Measurements from ENCODE around the gene SPATA2L.
"Not testable (repeated sequence)": the region's sequence is repeated elsewhere in the genome, so short reads cannot be mapped to it uniquely, and the experiment has no call there.

The SPATA2L gene

DNA sequence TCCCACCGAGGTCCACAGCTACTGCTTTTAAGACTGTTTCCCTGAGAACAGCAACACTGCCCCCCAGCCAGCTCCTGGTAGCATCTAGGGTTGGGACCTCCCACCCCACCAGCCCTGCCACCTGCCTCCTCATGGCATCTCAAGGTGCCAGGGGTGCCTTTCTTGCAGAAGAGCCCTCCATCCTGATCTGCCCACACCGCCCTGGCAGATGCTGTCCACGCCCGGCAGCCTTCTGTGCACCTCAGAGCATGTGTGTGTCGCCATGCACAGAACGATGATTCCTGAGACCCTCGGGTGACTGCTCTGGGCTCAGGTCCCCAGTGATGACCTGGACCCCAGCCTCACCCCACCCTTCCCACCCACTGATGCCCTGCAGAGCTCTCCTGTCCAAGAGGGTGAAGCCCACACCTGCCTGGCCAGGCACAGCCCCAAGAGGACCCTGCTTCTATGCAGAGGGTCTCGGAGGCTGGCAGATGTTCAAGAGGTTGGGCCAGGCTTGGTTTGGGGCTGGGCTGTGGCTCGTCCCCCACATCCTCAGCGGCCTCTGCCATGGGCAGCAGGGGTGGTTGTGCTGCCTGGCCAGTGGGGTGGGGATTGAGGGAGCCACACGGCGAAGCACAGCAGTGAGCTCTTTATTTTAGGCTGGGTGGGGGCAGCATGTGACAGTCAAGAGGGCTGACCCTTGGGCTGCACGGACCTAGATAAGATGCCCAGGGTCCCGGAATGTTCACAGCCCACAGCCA, 5.2 kb upstream of the SPATA2L start:
- no peak overlapping the region for H3K4me3 ChIP-seq
- H3K36me3 ChIP-seq (replicated peaks), result no peaks in the 10 kb centered on the region
- in situ Hi-C loops (cut with MboI; ENCODE audit: low sequenced_read_pairs), result no loop called here
- peaks cover 7% of the 10 kb centered on the region; the same call in 1 of the 2 replicates for H3K4me1 ChIP-seq
- DNase-seq (ENCODE audit: low spot score in 2 of 2), result no peak
- no peaks in the 10 kb centered on the region for H3K9me3 ChIP-seq
- H3K27me3 ChIP-seq (ENCODE audit: low read depth), result no peaks in the 10 kb centered on the region

GRCh38 chr16:89705006-89705405, 3.5 kb upstream of the SPATA2L start:
- H3K36me3 ChIP-seq (replicated peaks), result no peaks in the 10 kb centered on the region
- H3K27me3 ChIP-seq (ENCODE audit: low read depth), result no peaks in the 10 kb centered on the region
- no peak overlapping the region for H3K4me3 ChIP-seq
- in situ Hi-C loops (cut with MboI; ENCODE audit: low sequenced_read_pairs), result no loop called here
- no peaks in the 10 kb centered on the region for H3K9me3 ChIP-seq
- H3K4me1 ChIP-seq, result peaks cover 13% of the 10 kb centered on the region
- DNase-seq (ENCODE audit: low spot score in 2 of 2), result no peak

DNA sequence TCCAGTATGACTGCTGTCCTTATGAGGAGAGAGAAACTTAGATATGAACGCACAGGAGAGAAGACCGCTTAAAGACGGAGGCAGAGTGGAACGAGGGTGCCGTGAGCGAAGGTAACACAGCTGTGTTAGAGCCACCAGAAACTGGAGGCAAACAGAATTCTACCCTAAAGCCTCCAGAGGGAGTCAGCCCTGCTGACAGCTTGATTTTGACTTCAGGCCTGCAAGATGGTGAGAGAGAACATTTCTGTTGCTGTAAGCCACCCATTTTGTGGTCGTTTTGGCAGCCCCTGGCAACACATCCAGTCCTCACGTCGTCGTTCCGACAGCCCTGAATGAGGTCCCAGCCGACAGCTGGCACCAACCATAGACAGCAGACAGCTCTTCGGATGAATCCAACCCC, 2.8 kb upstream of the SPATA2L start:
- in situ Hi-C loops (cut with MboI; ENCODE audit: low sequenced_read_pairs), result no loop called here

DNA sequence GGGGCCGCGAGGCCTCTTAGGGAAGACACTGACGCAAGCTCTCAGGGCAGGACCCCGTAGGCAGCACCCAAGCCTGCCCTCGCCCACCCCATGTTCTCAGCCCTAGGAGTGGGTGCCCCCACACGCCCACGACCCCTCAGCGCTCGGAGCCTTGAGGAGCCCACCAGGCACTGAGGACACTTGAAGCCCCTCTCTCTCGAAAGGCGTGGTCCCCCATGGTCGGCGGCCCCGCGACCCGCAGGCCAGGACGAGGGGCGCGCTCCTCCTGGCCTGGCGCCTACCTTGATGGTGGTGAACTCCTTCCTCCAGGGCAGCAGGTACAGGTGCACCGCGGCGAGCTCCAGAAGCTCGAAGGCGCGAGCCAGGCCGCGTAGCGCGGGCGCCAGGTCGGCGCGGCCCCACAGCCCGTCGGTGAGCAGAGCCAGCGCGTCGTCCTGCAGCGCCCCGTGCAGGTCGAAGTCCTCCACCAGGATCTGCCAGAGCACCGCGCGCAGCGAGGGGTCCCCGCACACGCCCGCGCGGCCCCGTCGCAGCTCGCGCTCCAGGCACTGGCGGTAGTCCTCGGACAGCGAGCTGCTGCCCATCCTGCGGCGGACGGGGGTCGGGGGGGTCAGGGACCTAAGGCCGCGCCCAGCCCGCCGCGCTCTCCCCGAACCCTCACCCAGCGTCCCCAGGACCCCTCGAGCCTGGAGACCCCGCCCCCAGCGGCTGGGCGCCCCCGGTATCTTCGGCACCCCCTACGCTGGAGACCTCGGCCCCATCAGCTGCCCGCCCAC, 668 bp downstream of the SPATA2L start:
- no peaks in the 10 kb centered on the region for H3K27me3 ChIP-seq (ENCODE audit: low read depth)
- peak overlapping the region; percentile 76 for H3K4me3 ChIP-seq
- H3K4me1 ChIP-seq, result peaks cover 13% of the 10 kb centered on the region
- in situ Hi-C loops (cut with MboI; ENCODE audit: low sequenced_read_pairs), result no loop called here
- peaks cover 17% of the 10 kb centered on the region for H3K36me3 ChIP-seq (replicated peaks)
- peak in 1 of 2 experiments; percentile 68 for DNase-seq (ENCODE audit: low spot score in 2 of 2)
- H3K9me3 ChIP-seq, result no peaks in the 10 kb centered on the region

More for the DNA sequence above, 2.8 kb upstream of the SPATA2L start:
- peaks cover 4% of the 10 kb centered on the region; the same call in 1 of the 2 replicates for H3K36me3 ChIP-seq (replicated peaks)
- H3K4me1 ChIP-seq, result peaks cover 17% of the 10 kb centered on the region
- no peaks in the 10 kb centered on the region for H3K27me3 ChIP-seq (ENCODE audit: low read depth)
- DNase-seq (ENCODE audit: low spot score in 2 of 2), result no peak
- no peak overlapping the region for H3K4me3 ChIP-seq
- no peaks in the 10 kb centered on the region for H3K9me3 ChIP-seq

GRCh38 chr16:89700100-89700648, 1.3 kb downstream of the SPATA2L start:
- DNase-seq (ENCODE audit: low spot score in 2 of 2), result peak; percentile 98 to 100
- in situ Hi-C loops (cut with MboI; ENCODE audit: low sequenced_read_pairs), result no loop called here
- Histone ChIP-seq H3K36me3 (replicated peaks) (peaks cover 23% of the 10 kb centered on the region), H3K27me3 (ENCODE audit: low read depth) (no peaks in the 10 kb centered on the region), H3K9me3 (no peaks in the 10 kb centered on the region), H3K4me1 (peaks cover 13% of the 10 kb centered on the region), H3K4me3 (peak overlapping the region; percentile 76)

DNA sequence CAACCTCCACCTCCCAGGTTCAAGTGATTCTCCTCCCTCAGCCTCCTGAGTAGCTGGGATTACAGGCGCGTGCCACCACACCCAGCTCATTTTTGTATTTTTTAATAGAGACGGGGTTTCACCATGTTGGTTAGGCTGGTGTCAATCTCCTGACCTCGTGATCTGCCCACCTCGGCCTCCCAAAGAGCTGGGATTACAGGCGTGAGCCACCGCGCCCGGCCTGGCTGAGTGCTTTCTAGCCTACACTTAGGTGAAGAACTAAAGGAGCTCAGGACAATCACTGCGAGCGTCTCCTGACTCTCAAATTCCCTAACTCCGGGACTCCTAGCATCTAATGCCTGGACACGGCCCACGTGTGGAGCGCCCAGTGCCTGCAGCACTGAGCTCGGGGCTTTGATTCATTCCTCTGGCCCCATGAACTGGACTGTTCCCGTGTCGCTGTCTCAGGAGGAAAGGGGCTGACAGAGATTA, 1.8 kb downstream of the SPATA2L start:
- DNase-seq (ENCODE audit: low spot score in 2 of 2); in situ Hi-C loops (cut with MboI; ENCODE audit: low sequenced_read_pairs); H3K4me3 ChIP-seq; H3K27me3 ChIP-seq (ENCODE audit: low read depth); H3K9me3 ChIP-seq: not testable (repeated sequence)
- Histone ChIP-seq H3K36me3 (replicated peaks) (peaks cover 27% of the 10 kb centered on the region), H3K4me1 (peaks cover 13% of the 10 kb centered on the region)

GRCh38 chr16:89698717-89699116, 2.8 kb downstream of the SPATA2L start:
- in situ Hi-C loops (cut with MboI; ENCODE audit: low sequenced_read_pairs); H3K9me3 ChIP-seq; DNase-seq (ENCODE audit: low spot score in 2 of 2); H3K4me3 ChIP-seq; H3K27me3 ChIP-seq (ENCODE audit: low read depth): not testable (repeated sequence)
- H3K4me1 ChIP-seq, result peaks cover 13% of the 10 kb centered on the region
- peaks cover 34% of the 10 kb centered on the region for H3K36me3 ChIP-seq (replicated peaks)

DNA sequence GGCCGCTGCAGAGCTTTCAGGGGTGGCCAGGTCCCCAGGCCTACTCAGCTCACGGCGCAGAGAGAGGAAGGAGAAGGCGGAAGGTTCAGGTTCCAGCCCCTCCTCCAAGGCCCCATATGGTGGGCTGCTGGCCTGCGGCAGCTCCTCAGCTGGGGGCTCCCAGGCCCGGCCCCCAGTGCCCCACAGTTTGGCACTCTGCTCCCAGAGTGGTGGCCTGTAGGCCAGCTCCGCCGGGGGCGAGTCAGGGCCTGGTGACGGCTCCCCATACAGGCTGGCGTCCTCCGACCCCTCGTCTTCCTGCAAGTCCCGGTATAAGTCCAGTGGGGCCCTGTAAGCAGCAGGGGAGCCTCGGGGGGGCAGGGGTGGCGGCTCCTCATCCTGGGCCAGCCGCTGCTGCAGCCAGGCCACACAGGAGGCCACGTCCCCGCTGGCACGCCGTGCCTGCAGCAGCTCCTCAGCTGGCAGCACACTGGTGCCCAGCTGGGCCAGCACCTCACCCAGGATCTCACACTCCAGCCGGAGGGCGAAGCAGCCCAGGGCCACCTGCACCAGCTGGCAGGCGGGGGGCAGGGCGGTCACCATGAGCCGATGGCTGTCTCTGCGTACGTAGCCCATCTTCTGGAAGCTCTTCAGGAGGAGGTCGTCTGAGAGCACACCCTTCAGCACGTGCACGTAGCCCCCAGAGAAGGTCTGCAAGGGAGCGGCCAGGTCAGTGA, 3.7 kb downstream of the SPATA2L start:
- H3K27me3 ChIP-seq (ENCODE audit: low read depth), result no peaks in the 10 kb centered on the region
- DNase-seq (ENCODE audit: low spot score in 2 of 2), result no peak
- H3K4me3 ChIP-seq, result no peak overlapping the region
- in situ Hi-C loops (cut with MboI; ENCODE audit: low sequenced_read_pairs), result no loop called here
- H3K36me3 ChIP-seq (replicated peaks), result peaks cover 41% of the 10 kb centered on the region
- no peaks in the 10 kb centered on the region for H3K9me3 ChIP-seq
- H3K4me1 ChIP-seq, result peaks cover 13% of the 10 kb centered on the region

GRCh38 chr16:89697161-89697615, 4.3 kb downstream of the SPATA2L start:
- H3K9me3 ChIP-seq, result no peaks in the 10 kb centered on the region
- peaks cover 12% of the 10 kb centered on the region for H3K4me1 ChIP-seq
- DNase-seq (ENCODE audit: low spot score in 2 of 2), result no peak
- no peak overlapping the region for H3K4me3 ChIP-seq
- no peaks in the 10 kb centered on the region for H3K27me3 ChIP-seq (ENCODE audit: low read depth)
- in situ Hi-C loops (cut with MboI; ENCODE audit: low sequenced_read_pairs), result no loop called here
- H3K36me3 ChIP-seq (replicated peaks), result peaks cover 41% of the 10 kb centered on the region

DNA sequence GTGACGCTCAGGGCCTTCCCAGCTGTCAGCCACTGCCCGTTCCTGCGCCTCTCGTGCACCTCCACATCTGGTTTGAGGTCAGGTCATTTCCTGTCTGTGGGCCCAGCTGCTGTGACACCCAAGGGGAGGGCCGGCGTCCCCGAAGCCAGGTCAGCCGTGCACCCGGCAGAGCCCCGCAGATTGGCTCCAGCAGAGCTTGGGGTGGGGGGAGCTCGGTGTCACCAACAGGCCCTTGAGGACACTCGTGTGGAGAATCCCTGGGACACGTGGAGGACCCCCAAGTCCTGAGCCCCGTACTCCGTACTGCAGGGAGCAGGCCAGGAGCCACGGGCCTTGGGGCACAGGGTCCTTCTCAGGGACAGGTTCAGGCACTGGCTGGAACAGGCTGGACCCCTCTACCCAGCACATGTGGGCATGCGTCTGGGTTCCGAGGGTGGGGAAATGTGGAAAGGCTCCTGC, 4.8 kb downstream of the SPATA2L start:
- DNase-seq (ENCODE audit: low spot score in 2 of 2), result no peak
- H3K36me3 ChIP-seq (replicated peaks), result peaks cover 43% of the 10 kb centered on the region
- in situ Hi-C loops (cut with MboI; ENCODE audit: low sequenced_read_pairs), result no loop called here

GRCh38 chr16:89695875-89696669, 5.4 kb downstream of the SPATA2L start:
- no peak overlapping the region for H3K4me3 ChIP-seq
- in situ Hi-C loops (cut with MboI; ENCODE audit: low sequenced_read_pairs), result no loop called here

More for the DNA sequence above, 4.8 kb downstream of the SPATA2L start:
- no peaks in the 10 kb centered on the region for H3K9me3 ChIP-seq
- H3K4me1 ChIP-seq, result peaks cover 10% of the 10 kb centered on the region
- H3K27me3 ChIP-seq (ENCODE audit: low read depth), result no peaks in the 10 kb centered on the region
- H3K4me3 ChIP-seq, result no peak overlapping the region

DNA sequence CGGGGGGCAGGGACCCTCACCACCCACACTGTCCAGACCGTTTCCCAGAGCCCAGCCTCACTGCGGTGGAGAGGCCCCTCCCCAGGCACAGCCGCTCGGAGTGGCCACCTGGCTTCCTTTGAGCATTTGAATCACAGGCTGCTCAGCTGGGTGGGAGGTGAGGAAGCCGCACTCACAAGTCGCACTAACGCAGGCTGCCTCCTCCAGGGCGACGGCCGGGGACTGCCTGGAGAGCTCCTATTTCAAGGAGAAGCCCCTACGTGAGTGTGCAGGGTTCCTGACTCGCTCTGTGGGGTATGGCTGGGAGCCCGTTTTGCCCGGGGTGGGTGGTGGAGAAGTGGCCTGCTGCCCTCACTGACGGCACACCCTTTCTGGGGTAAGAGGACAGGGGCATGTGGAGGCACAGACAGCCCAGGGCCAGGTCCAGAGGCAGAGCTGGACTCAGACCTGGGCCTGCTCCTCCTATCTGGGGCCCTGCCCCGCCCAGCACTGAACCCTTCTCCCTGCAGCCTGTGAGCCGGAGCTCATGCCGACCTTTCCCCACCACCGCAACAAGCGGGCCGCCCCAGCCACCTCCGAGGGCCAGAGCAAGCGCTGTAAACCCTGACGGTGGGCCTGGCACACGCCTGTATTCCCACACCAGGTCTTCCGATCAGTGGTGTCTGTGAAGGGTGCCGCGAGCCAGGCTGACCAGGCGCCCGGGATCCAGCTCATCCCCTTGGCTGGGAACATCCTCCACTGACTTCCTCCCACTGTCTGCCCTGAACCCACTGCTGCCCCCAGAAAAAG, 6.2 kb downstream of the SPATA2L start:
- H3K27me3 ChIP-seq (ENCODE audit: low read depth), result no peaks in the 10 kb centered on the region
- peaks cover 5% of the 10 kb centered on the region for H3K4me1 ChIP-seq
- no peaks in the 10 kb centered on the region for H3K9me3 ChIP-seq
- DNase-seq (ENCODE audit: low spot score in 2 of 2), result no peak
- in situ Hi-C loops (cut with MboI; ENCODE audit: low sequenced_read_pairs), result no loop called here
- H3K4me3 ChIP-seq, result no peak overlapping the region
- peaks cover 53% of the 10 kb centered on the region for H3K36me3 ChIP-seq (replicated peaks)

More at GRCh38 chr16:89695875-89696669, 5.4 kb downstream of the SPATA2L start:
- H3K4me1 ChIP-seq, result peaks cover 10% of the 10 kb centered on the region
- H3K9me3 ChIP-seq, result no peaks in the 10 kb centered on the region
- H3K36me3 ChIP-seq (replicated peaks), result peaks cover 47% of the 10 kb centered on the region
- H3K27me3 ChIP-seq (ENCODE audit: low read depth), result no peaks in the 10 kb centered on the region
- DNase-seq (ENCODE audit: low spot score in 2 of 2), result no peak

All from HAP-1 (cell line).